GM21528 (cell line): ENCODE measurements around the gene CXCL8.

Experiments used
- ATAC-seq: cut with Tn5 transposase; IDR thresholded peaks from one replicate; pipeline ENCODE4 v1.9.1; 2021; ENCODE audit warnings: mild to moderate bottlenecking, moderate library complexity; ENCODE audit not compliant: unreplicated experiment, low FRiP score

The CXCL8 gene

GRCh38 chr4:73715659-73716058 is 24.7 kb upstream of the CXCL8 start:
- ATAC-seq: no peak

GRCh38 chr4:73718375-73719373 is 21.7 kb upstream of the CXCL8 start:
- ATAC-seq: peak; percentile 94

GRCh38 chr4:73721435-73721834 is 18.9 kb upstream of the CXCL8 start:
- ATAC-seq: no peak

- ATAC-seq: no peak
Observed at GRCh38 chr4:73721909-73722308, 18.5 kb upstream of the CXCL8 start.

GRCh38 chr4:73723023-73723422 is 17.3 kb upstream of the CXCL8 start:
- ATAC-seq: no peak

- no peak for ATAC-seq
Observed at GRCh38 chr4:73723928-73724327, 16.4 kb upstream of the CXCL8 start.

GRCh38 chr4:73725510-73725909 is 14.9 kb upstream of the CXCL8 start:
- ATAC-seq: no peak

GRCh38 chr4:73725985-73726384 is 14.4 kb upstream of the CXCL8 start:
- ATAC-seq: no peak

- peak; percentile 56 for ATAC-seq
Observed at GRCh38 chr4:73727685-73728084, 12.7 kb upstream of the CXCL8 start.

GRCh38 chr4:73728091-73728741 is 12.2 kb upstream of the CXCL8 start:
- ATAC-seq: no peak

- ATAC-seq: peak; percentile 59
Observed at GRCh38 chr4:73729534-73730165, 10.7 kb upstream of the CXCL8 start.

- no peak for ATAC-seq
Observed at GRCh38 chr4:73730292-73730691, 10.1 kb upstream of the CXCL8 start.

GRCh38 chr4:73730867-73731266 is 9.5 kb upstream of the CXCL8 start:
- no peak for ATAC-seq

- ATAC-seq: no peak
Observed at GRCh38 chr4:73731968-73732610, 8.3 kb upstream of the CXCL8 start.

- no peak for ATAC-seq
Observed at GRCh38 chr4:73732759-73733431, 7.5 kb upstream of the CXCL8 start.

GRCh38 chr4:73734530-73735001 is 5.8 kb upstream of the CXCL8 start:
- no peak for ATAC-seq

- peak; percentile 81 for ATAC-seq
Observed at GRCh38 chr4:73735231-73735630, 5.1 kb upstream of the CXCL8 start.

- no peak for ATAC-seq
Observed at GRCh38 chr4:73741031-73741749, 821 bp downstream of the CXCL8 start.

- ATAC-seq: no peak
Observed at GRCh38 chr4:73741750-73742489, 1.6 kb downstream of the CXCL8 start.
